GM12874 (cell line): ENCODE measurements around the gene PNRC1.

Experiments
- CTCF ChIP-seq: IDR thresholded peaks from 2 replicates; pipeline ENCODE4 v1.5.1; 2011; ENCODE audit warnings: low read depth, mild to moderate bottlenecking, control low read depth, low read length, moderate library complexity; ENCODE audit not compliant: insufficient read depth

The PNRC1 gene

GRCh38 chr6:89087881-89088280, 7.3 kb downstream of the PNRC1 start:
- TF ChIP-seq CTCF: no peak

GRCh38 chr6:89098461-89098860, 17.9 kb downstream of the PNRC1 start:
- no peak for TF ChIP-seq CTCF

- TF ChIP-seq CTCF: no peak
Observed at GRCh38 chr6:89100114-89100513, 19.6 kb downstream of the PNRC1 start.

GRCh38 chr6:89110284-89110683, 29.7 kb downstream of the PNRC1 start:
- no peak for TF ChIP-seq CTCF

- TF ChIP-seq CTCF: no peak
Observed at GRCh38 chr6:89111933-89112332, 31.4 kb downstream of the PNRC1 start.

GRCh38 chr6:89116702-89117101, 36.2 kb downstream of the PNRC1 start:
- no peak for TF ChIP-seq CTCF

- no peak for TF ChIP-seq CTCF
Observed at GRCh38 chr6:89117211-89118108, 36.9 kb downstream of the PNRC1 start, which contains the start of gene SRSF12. Gene SRSF12 (minus strand): TSS chr6:89118071. CDS start chr6:89117887, 184 bp downstream.
